Stimulated activated CD4-positive, alpha-beta T cell treated with anti-CD3 and anti-CD28 coated beads, TNF-alpha, amount 100 ng/mL, for 4 hours (primary cell): Measurements from ENCODE around the gene CEACAM1.
"Not testable (repeated sequence)": the region's sequence is repeated elsewhere in the genome, so short reads cannot be mapped to it uniquely, and the experiment has no call there.

Source experiments
- DNase-seq, 3 experiments: peaks; one replicate each; pipeline ENCODE4 v3.0.0-alpha.2; 2020; ENCODE audit warnings: low read depth in 3 of 3

The CEACAM1 gene

GRCh38 chr19:42528354-42529247, at the start of gene CEACAM1:
CEACAM1 (minus strand) TSS chr19:42528481; CDS start chr19:42528374, 107 bp downstream.
- peak; percentile 10 to 32 (median 20) for DNase-seq

GRCh38 chr19:42577016-42577415, 48.7 kb upstream of the CEACAM1 start:
- DNase-seq = no peak

- no peak for DNase-seq
Observed at GRCh38 chr19:42576241-42576640, 48.0 kb upstream of the CEACAM1 start.

- DNase-seq = no peak
Observed at GRCh38 chr19:42573642-42574041, 45.4 kb upstream of the CEACAM1 start.

- DNase-seq = no peak
Observed at GRCh38 chr19:42571116-42571515, 42.8 kb upstream of the CEACAM1 start.

- DNase-seq = no peak
Observed at GRCh38 chr19:42569193-42569592, 40.9 kb upstream of the CEACAM1 start.

- no peak for DNase-seq
Observed at GRCh38 chr19:42568006-42568405, 39.7 kb upstream of the CEACAM1 start.

GRCh38 chr19:42567567-42567966, 39.3 kb upstream of the CEACAM1 start:
- no peak for DNase-seq

GRCh38 chr19:42563352-42564210, 35.3 kb upstream of the CEACAM1 start:
- no peak for DNase-seq

GRCh38 chr19:42561512-42561911, 33.2 kb upstream of the CEACAM1 start:
- DNase-seq = no peak

- DNase-seq = no peak
Observed at GRCh38 chr19:42560731-42561130, 32.5 kb upstream of the CEACAM1 start.

- no peak for DNase-seq
Observed at GRCh38 chr19:42558450-42559150, 30.3 kb upstream of the CEACAM1 start.

GRCh38 chr19:42557386-42557871, 29.1 kb upstream of the CEACAM1 start:
- DNase-seq = not testable (repeated sequence)

GRCh38 chr19:42555801-42556200, 27.5 kb upstream of the CEACAM1 start:
- DNase-seq = no peak

GRCh38 chr19:42555317-42555716, 27.0 kb upstream of the CEACAM1 start:
- no peak for DNase-seq

- DNase-seq = no peak
Observed at GRCh38 chr19:42554046-42554575, 25.8 kb upstream of the CEACAM1 start.

- DNase-seq = no peak
Observed at GRCh38 chr19:42553292-42554045, 25.2 kb upstream of the CEACAM1 start.

- DNase-seq = no peak
Observed at GRCh38 chr19:42552086-42553065, 24.1 kb upstream of the CEACAM1 start.

GRCh38 chr19:42550521-42550920, 22.2 kb upstream of the CEACAM1 start:
- not testable (repeated sequence) for DNase-seq

- not testable (repeated sequence) for DNase-seq
Observed at GRCh38 chr19:42549067-42549466, 20.8 kb upstream of the CEACAM1 start.
